ENCODE data around the gene DCANP1.
A peak's percentile ranks its signal among the peaks of the same experiment; 100 is the strongest.

Gene DCANP1

GRCh38 chr5:135417083-135417482 is 30.1 kb downstream of the DCANP1 start:
- DNase-seq: no peak

GRCh38 chr5:135405082-135405481 is 42.1 kb downstream of the DCANP1 start:
- DNase-seq: no peak

GRCh38 chr5:135402031-135402430 is 45.1 kb downstream of the DCANP1 start:
- DNase-seq: no peak

- DNase-seq: no peak
Measured at GRCh38 chr5:135400866-135401265, 46.3 kb downstream of the DCANP1 start.

GRCh38 chr5:135399794-135400542 is 47.2 kb downstream of the DCANP1 start:
- DNase-seq: no peak

GRCh38 chr5:135398855-135399793 is 48.0 kb downstream of the DCANP1 start, which contains the start of gene MACROH2A1:
Gene MACROH2A1 (minus strand): TSS chr5:135399231. CDS start chr5:135389093, 10,138 bp downstream.
- peak; percentile 75 for DNase-seq

GRCh38 chr5:135398160-135398854 is 48.8 kb downstream of the DCANP1 start:
- DNase-seq: peak; percentile 37

- DNase-seq: no peak
Measured at GRCh38 chr5:135397084-135397483, 50.1 kb downstream of the DCANP1 start.

GRCh38 chr5:135396459-135397055 is 50.6 kb downstream of the DCANP1 start:
- DNase-seq: no peak

GRCh38 chr5:135395866-135396265 is 51.3 kb downstream of the DCANP1 start:
- DNase-seq: no peak

GRCh38 chr5:135395451-135395850 is 51.7 kb downstream of the DCANP1 start:
- DNase-seq: no peak

Measured in activated CD4-positive, alpha-beta T cell treated with anti-CD3 and anti-CD28 coated beads, Interleukin-2, amount 50 U/mL, for 1 hour (primary cell).